Thyroid gland (tissue), 4 donors: Measurements from ENCODE around the gene SMIM35. TPM values are rescaled to one million over a fixed set of nuclear protein-coding genes. Genes with fewer than 3 reads are reported as not detected.
"Not testable (repeated sequence)": the region's sequence is repeated elsewhere in the genome, so short reads cannot be mapped to it uniquely, and the experiment has no call there.

Source experiments
- DNase-seq, 2 donors: peaks; one replicate each; pipeline ENCODE4 v3.0.0-alpha.2; 2019
- H3K27ac ChIP-seq, 3 donors: fragments of 200-600 bp; sonication (generic); 1 replicate in 2 of 3; 2 replicates in 1 of 3; pipeline ENCODE4 v1.5.1; 2016 to 2019; ENCODE audit warnings: mild to moderate bottlenecking in 1 of 3, moderate library complexity in 1 of 3
- H3K27me3 ChIP-seq: fragments of 200-600 bp; sonication (generic); one replicate; pipeline ENCODE4 v1.5.1; 2019
- H3K36me3 ChIP-seq, 2 donors: fragments of 200-600 bp; sonication (generic); one replicate each; pipeline ENCODE4 v1.5.1; 2016 to 2019
- H3K4me1 ChIP-seq, 2 donors: fragments of 200-600 bp; sonication (generic); one replicate each; pipeline ENCODE4 v1.5.1; 2017 to 2019
- H3K4me3 ChIP-seq, 3 donors: fragments of 200-600 bp; sonication (generic); replicated peaks in 1 of 3; 1 replicate in 2 of 3; 2 replicates in 1 of 3; pipeline ENCODE4 v1.5.1; 2016; ENCODE audit warnings: mild to moderate bottlenecking in 1 of 3
- H3K9me3 ChIP-seq: fragments of 200-600 bp; sonication (generic); one replicate; pipeline ENCODE4 v1.5.1; 2017
- POLR2A ChIP-seq, 2 donors: fragments of 450-650 bp; IDR thresholded peaks; one replicate each; pipeline ENCODE4 v1.6.1; 2017; ENCODE audit warnings: antibody characterized with exemption in 2 of 2, mild to moderate bottlenecking in 2 of 2, moderate library complexity in 1 of 2
- WGBS, 2 donors: methylation state at CpG; one replicate each; pipeline ENCODE4 v1.1.5; 2017; 5-methylcytosine and 5-hydroxymethylcytosine counted together
- intact Hi-C: fragments of 100-400 bp; cut with DNase I; formaldehyde crosslinking; loops from one replicate; pipeline ENCODE4 v1.15.1; 2023
- total RNA-seq, 4 donors: library from RNA; depleted of rRNA; stranded (reverse); fragments of >200 nt; gene quantifications; one replicate each; pipeline ENCODE4 v1.2.3, GENCODE V29; 2016
- TF ChIP-seq, protein P1 (sequence below), 6 experiments: fragments of 200-600 bp in 3 of 6; fragments of 450-650 bp in 3 of 6; sonication (generic) in 3 of 6; IDR thresholded peaks; one replicate each; pipeline ENCODE4 v1.5.1; 2016 to 2019; ENCODE audit warnings: antibody characterized with exemption in 6 of 6, mild to moderate bottlenecking in 2 of 6, inconsistent platforms in 1 of 6, moderate library complexity in 1 of 6

Gene SMIM35
- total RNA-seq, 4 donors from 2014 or later: not detected

DNA sequence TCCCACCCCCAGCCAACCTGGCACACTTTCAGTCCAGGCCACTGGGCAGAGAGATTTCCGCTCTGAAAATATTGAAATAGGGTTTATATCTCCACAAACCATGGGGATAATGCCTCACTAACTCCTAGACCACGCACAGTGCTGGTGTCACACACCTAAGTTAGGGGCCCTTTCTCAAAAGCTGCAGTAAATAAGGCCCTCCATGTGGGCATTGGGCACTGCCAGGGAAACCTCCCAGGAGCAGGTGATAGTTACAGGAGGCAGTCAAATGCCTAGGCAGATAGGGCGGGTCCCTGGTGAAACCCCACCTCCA is 103.6 kb downstream of the SMIM35 start:
- no peaks in the 10 kb centered on the region for H3K36me3 ChIP-seq
- H3K4me3 ChIP-seq: no peak overlapping the region
- peaks cover 11 to 51% of the 10 kb centered on the region in 2 donors for H3K4me1 ChIP-seq
- H3K27ac ChIP-seq: no peak overlapping the region
- H3K9me3 ChIP-seq: no peaks in the 10 kb centered on the region
- no peaks in the 10 kb centered on the region for H3K27me3 ChIP-seq
- WGBS, 2 donors: 93 to 97% methylated on average over 3 of the region's 3 CpGs
- no peak for DNase-seq
- intact Hi-C loops: no loop called here
- TF ChIP-seq POLR2A (IDR thresholded peaks at IDR 0.05): no peak
- TF ChIP-seq, protein P1, sequence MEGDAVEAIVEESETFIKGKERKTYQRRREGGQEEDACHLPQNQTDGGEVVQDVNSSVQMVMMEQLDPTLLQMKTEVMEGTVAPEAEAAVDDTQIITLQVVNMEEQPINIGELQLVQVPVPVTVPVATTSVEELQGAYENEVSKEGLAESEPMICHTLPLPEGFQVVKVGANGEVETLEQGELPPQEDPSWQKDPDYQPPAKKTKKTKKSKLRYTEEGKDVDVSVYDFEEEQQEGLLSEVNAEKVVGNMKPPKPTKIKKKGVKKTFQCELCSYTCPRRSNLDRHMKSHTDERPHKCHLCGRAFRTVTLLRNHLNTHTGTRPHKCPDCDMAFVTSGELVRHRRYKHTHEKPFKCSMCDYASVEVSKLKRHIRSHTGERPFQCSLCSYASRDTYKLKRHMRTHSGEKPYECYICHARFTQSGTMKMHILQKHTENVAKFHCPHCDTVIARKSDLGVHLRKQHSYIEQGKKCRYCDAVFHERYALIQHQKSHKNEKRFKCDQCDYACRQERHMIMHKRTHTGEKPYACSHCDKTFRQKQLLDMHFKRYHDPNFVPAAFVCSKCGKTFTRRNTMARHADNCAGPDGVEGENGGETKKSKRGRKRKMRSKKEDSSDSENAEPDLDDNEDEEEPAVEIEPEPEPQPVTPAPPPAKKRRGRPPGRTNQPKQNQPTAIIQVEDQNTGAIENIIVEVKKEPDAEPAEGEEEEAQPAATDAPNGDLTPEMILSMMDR (IDR thresholded peaks at IDR 0.05): no peak

DNA sequence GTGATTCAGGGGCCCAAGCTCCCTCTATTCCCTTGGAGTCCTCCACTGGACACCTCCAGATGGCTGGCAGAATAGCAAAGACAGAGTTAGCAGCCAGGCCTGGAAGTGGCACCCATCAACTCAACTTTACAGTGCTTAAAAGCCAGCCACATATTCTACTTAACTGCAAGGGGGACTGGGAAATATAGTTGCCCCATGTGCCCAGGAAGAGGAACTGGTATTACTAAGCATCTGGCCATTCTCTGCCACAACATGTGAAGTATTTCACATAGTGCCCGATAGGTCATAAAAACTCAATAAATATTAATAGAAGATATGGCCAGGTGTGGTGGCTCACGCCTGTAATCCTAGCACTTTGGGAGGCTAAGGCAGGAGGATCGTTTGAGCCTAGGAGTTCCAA is 106.0 kb downstream of the SMIM35 start:
- Histone ChIP-seq H3K9me3 (no peaks in the 10 kb centered on the region), H3K27ac (peak overlapping the region in 2 of 3 donors; percentile 76 to 86), H3K27me3 (no peaks in the 10 kb centered on the region), H3K4me1 (peaks cover 11 to 40% of the 10 kb centered on the region in 2 donors), H3K4me3 (no peak overlapping the region), H3K36me3 (no peaks in the 10 kb centered on the region)
- WGBS, 2 donors: 83 to 91% methylated on average over 3 of the region's 3 CpGs
- intact Hi-C loops: no loop called here
- no peak for DNase-seq
- TF ChIP-seq POLR2A (IDR thresholded peaks at IDR 0.05): no peak
- TF ChIP-seq, protein P1 (IDR thresholded peaks at IDR 0.05): no peak

DNA sequence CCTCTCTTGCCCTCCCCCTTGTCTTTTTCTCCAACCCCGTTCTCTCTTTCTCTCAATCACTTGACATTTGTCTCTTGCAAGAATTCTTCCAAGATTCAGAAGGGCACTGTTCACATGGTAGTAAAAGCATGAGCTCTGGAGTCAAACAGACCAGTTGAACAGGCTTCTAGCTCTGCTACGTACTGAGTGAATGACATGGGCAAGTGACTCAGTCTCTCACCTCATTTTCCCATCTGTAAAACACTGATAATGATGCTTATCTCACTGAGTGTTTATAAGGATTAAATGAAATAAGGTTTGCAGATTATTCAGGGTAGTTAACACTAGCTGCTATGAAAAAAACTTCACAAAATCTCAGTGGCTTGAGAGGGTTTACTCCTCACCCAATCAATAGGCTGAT is 106.5 kb downstream of the SMIM35 start:
- Histone ChIP-seq H3K4me1 (peaks cover 11 to 36% of the 10 kb centered on the region in 2 donors), H3K27me3 (no peaks in the 10 kb centered on the region), H3K27ac (peak overlapping the region; percentile 76 to 96 (median 86)), H3K4me3 (no peak overlapping the region), H3K36me3 (no peaks in the 10 kb centered on the region), H3K9me3 (no peaks in the 10 kb centered on the region)
- DNase-seq: no peak
- no peak for TF ChIP-seq POLR2A (IDR thresholded peaks at IDR 0.05)
- TF ChIP-seq, protein P1 (IDR thresholded peaks at IDR 0.05): no peak
- 14 to 39% methylated on average over 2 of the region's 2 CpGs for WGBS, 2 donors
- intact Hi-C loops: no loop called here

DNA sequence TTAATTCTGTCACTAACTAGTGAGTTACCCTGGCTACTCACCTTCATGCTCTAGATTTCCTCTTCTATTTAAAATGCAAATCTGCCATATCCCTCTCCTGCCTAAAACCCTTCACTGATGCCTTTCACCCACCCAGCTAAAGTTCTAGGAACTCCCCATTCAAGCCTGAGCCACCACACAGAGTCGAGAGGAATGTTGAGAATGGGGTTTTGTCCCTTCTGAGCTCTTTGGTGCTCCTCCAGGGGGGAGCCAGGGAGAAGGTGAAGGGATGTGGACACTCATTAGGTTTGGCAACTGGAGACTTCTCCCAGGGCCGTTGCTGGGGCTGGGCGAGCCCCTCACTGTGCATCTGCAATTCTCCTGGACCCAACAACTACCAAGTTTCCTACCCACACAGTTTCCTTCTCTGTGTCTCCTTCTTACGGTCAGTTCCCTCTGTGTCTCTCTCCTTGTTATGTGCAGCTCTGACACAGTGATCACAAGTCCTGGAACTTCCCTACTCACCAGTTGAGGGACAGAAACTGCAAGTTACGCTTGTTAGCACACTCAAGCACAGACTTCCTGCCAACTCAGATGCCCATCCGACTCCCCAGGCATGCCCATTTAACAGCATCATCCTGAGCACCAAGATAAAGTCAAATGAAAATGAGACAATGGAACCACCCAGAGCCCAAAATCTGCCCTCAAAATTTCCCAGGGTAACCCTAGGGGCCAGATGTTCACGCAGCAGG is 107.1 kb downstream of the SMIM35 start:
- WGBS, 2 donors: 45 to 53% methylated on average over 7 of the region's 7 CpGs
- Histone ChIP-seq H3K36me3 (no peaks in the 10 kb centered on the region), H3K27ac (peak overlapping the region; percentile 76 to 96 (median 86)), H3K4me1 (peaks cover 11 to 35% of the 10 kb centered on the region in 2 donors), H3K27me3 (no peaks in the 10 kb centered on the region), H3K9me3 (no peaks in the 10 kb centered on the region), H3K4me3 (no peak overlapping the region)
- DNase-seq: peak; percentile 78 to 81
- intact Hi-C loops: no loop called here
- peak in 1 of 2 donors; percentile 49 for TF ChIP-seq POLR2A (IDR thresholded peaks at IDR 0.05)
- TF ChIP-seq, protein P1 (IDR thresholded peaks at IDR 0.05): no peak

DNA sequence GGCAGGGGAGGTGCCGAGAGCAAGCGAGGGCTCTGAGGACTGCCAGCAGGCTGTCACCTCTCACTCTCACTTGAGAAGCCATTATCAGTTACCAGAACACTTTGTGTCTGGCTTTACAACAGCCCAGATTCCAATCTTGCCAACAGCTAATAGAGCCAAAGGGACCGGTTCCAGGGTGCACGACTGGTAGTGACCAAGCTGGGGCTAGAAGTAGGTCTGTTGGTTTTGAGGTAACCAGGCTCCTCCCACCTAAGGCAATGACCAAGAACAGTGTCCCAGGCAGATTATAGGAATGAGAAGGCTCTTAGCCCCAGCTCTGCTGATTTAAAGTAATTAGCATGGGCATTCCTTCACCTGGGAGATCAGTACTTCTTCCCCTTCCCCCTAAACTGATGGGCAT is 107.8 kb downstream of the SMIM35 start:
- H3K4me1 ChIP-seq: peaks cover 11 to 35% of the 10 kb centered on the region in 2 donors
- no peak overlapping the region for H3K4me3 ChIP-seq
- WGBS, 2 donors: 18 to 25% methylated on average over 4 of the region's 4 CpGs
- peak; percentile 72 to 78 for DNase-seq
- TF ChIP-seq, protein P1 (IDR thresholded peaks at IDR 0.05): no peak
- no peak for TF ChIP-seq POLR2A (IDR thresholded peaks at IDR 0.05)
- H3K9me3 ChIP-seq: no peaks in the 10 kb centered on the region
- no peaks in the 10 kb centered on the region for H3K27me3 ChIP-seq
- peak overlapping the region; percentile 76 to 96 (median 86) for H3K27ac ChIP-seq
- intact Hi-C loops: no loop called here
- H3K36me3 ChIP-seq: no peaks in the 10 kb centered on the region

DNA sequence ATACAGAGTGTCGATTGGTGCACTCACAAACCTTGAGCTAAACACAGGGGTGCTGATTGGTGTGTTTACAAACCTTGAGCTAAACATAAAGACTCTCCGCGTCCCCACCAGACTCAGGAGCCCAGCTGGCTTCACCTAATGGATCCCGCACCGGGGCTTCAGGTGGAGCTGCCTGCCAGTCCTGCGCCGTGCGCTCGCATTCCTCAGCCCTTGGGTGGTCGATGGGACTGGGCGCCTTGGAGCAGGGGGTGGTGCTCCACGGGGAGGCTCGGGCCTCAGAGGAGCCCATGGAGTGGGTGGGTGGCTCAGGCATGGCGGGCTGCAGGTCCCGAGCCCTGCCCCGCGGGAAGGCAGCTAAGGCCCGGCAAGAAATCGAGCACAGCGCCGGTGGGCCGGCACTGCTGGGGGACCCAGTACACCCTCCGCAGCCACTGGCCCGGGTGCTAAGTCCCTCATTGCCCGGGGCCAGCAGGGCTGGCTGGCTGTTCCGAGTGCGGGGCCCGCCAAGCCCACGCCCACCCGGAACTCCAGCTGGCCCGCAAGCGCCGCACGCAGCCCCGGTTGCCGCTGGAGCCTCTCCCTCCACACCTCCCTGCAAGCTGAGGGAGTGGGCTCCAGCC is 108.4 kb downstream of the SMIM35 start:
- Histone ChIP-seq H3K4me1 (peaks cover 11 to 36% of the 10 kb centered on the region in 2 donors), H3K27ac (peak overlapping the region; percentile 76 to 96 (median 86))
- H3K27me3 ChIP-seq, H3K36me3 ChIP-seq, H3K9me3 ChIP-seq, intact Hi-C loops, H3K4me3 ChIP-seq, DNase-seq: not testable (repeated sequence)
- WGBS, 2 donors: 95 to 100% methylated on average over 3 to 22 of the region's 36 CpGs

DNA sequence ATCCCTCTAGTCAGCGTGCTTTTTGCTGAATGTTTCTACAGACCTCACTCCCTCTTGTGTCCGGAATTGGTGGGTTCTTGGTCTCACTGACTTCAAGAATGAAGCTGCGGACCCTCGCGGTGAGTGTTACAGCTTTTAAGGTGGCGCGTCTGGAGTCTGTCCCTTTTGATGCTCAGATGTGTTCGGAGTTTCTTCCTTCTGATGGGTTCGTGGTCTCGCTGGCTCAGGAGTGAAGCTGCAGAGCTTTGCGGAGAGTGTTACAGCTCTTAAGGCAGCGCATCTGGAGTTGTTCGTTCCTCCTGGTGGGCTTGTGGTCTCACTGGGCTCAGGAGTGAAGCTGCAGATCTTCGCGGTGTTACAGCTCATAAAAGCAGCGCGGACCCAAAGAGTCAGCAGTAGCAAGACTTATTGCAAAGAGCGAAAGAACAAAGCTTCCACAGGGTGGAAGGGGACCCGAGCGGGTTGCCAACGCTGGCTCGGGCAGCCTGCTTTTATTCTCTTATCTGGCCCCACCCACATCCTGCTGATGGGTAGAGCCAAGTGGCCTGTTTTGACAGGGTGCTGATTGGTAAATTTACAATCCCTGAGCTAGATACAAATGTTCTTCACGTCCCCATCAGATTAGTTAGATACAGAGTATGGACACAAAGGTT is 109.0 kb downstream of the SMIM35 start:
- DNase-seq, H3K9me3 ChIP-seq, H3K27me3 ChIP-seq, intact Hi-C loops, H3K4me3 ChIP-seq, H3K36me3 ChIP-seq, H3K27ac ChIP-seq: not testable (repeated sequence)
- WGBS, 2 donors: 95% methylated on average over 23 of the region's 23 CpGs
- peaks cover 16 to 42% of the 10 kb centered on the region in 2 donors for H3K4me1 ChIP-seq
